GM18511 (cell line): ENCODE data around the gene NEGR1.
A peak's percentile ranks its signal among the peaks of the same experiment; 100 is the strongest.

Experiments
- ATAC-seq: cut with Tn5 transposase; IDR thresholded peaks from one replicate; pipeline ENCODE4 v1.9.1; 2021; ENCODE audit warnings: mild to moderate bottlenecking, moderate library complexity; ENCODE audit not compliant: unreplicated experiment

NEGR1 gene

GRCh38 chr1:71589005-71589404, 693.3 kb downstream of the NEGR1 start:
- no peak for ATAC-seq

- ATAC-seq, result no peak
Observed at GRCh38 chr1:71587961-71588360, 694.4 kb downstream of the NEGR1 start.

GRCh38 chr1:71586030-71586429, 696.3 kb downstream of the NEGR1 start:
- ATAC-seq, result no peak

- ATAC-seq, result no peak
Observed at GRCh38 chr1:71583756-71584155, 698.6 kb downstream of the NEGR1 start.

- no peak for ATAC-seq
Observed at GRCh38 chr1:71582673-71583072, 699.7 kb downstream of the NEGR1 start.

GRCh38 chr1:71577451-71578131, 704.7 kb downstream of the NEGR1 start:
- ATAC-seq, result no peak

GRCh38 chr1:71572038-71572437, 710.3 kb downstream of the NEGR1 start:
- peak; percentile 63 for ATAC-seq

GRCh38 chr1:71566413-71566812, 715.9 kb downstream of the NEGR1 start:
- ATAC-seq, result no peak

- ATAC-seq, result no peak
Observed at GRCh38 chr1:71565831-71566230, 716.5 kb downstream of the NEGR1 start.

GRCh38 chr1:71565262-71565661, 717.1 kb downstream of the NEGR1 start:
- ATAC-seq, result no peak

- ATAC-seq, result no peak
Observed at GRCh38 chr1:71562298-71562697, 720.0 kb downstream of the NEGR1 start.

- ATAC-seq, result no peak
Observed at GRCh38 chr1:71561729-71562128, 720.6 kb downstream of the NEGR1 start.

GRCh38 chr1:71561206-71561605, 721.1 kb downstream of the NEGR1 start:
- ATAC-seq, result no peak

GRCh38 chr1:71559880-71560279, 722.5 kb downstream of the NEGR1 start:
- no peak for ATAC-seq

- no peak for ATAC-seq
Observed at GRCh38 chr1:71557138-71557537, 725.2 kb downstream of the NEGR1 start.

- no peak for ATAC-seq
Observed at GRCh38 chr1:71548398-71548890, 733.9 kb downstream of the NEGR1 start.

- ATAC-seq, result no peak
Observed at GRCh38 chr1:71542155-71542554, 740.2 kb downstream of the NEGR1 start.

GRCh38 chr1:71533950-71534349, 748.4 kb downstream of the NEGR1 start:
- ATAC-seq, result no peak

GRCh38 chr1:71532343-71532742, 750.0 kb downstream of the NEGR1 start:
- ATAC-seq, result no peak

- no peak for ATAC-seq
Observed at GRCh38 chr1:71526824-71527223, 755.5 kb downstream of the NEGR1 start.

- no peak for ATAC-seq
Observed at GRCh38 chr1:71522721-71523120, 759.6 kb downstream of the NEGR1 start.

GRCh38 chr1:71521655-71522264, 760.6 kb downstream of the NEGR1 start:
- no peak for ATAC-seq

- no peak for ATAC-seq
Observed at GRCh38 chr1:71511505-71511904, 770.8 kb downstream of the NEGR1 start.
